ENCODE data around the gene VPS29. TPM values are rescaled to one million over a fixed set of nuclear protein-coding genes. Genes with fewer than 3 reads are reported as not detected.

Gene VPS29
- total RNA-seq, 2 experiments from 2014 or later, result 80.3 to 162 TPM

- no peaks in the 10 kb centered on the region for H3K9me3 ChIP-seq (ENCODE audit: low read length)
- H3K4me1 ChIP-seq (ENCODE audit: insufficient read depth, low read length, poor library complexity, severe bottlenecking), result peaks cover 22% of the 10 kb centered on the region
- H4K20me1 ChIP-seq (ENCODE audit: insufficient read depth, low read length), result no peaks in the 10 kb centered on the region
- TF ChIP-seq EZH2phosphoT487 (IDR thresholded peaks at IDR 0.05; ENCODE audit: borderline replicate concordance, low read depth, low read length), result no peak
- TF ChIP-seq, protein P1, sequence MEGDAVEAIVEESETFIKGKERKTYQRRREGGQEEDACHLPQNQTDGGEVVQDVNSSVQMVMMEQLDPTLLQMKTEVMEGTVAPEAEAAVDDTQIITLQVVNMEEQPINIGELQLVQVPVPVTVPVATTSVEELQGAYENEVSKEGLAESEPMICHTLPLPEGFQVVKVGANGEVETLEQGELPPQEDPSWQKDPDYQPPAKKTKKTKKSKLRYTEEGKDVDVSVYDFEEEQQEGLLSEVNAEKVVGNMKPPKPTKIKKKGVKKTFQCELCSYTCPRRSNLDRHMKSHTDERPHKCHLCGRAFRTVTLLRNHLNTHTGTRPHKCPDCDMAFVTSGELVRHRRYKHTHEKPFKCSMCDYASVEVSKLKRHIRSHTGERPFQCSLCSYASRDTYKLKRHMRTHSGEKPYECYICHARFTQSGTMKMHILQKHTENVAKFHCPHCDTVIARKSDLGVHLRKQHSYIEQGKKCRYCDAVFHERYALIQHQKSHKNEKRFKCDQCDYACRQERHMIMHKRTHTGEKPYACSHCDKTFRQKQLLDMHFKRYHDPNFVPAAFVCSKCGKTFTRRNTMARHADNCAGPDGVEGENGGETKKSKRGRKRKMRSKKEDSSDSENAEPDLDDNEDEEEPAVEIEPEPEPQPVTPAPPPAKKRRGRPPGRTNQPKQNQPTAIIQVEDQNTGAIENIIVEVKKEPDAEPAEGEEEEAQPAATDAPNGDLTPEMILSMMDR (conservative IDR thresholded peaks at IDR 0.05; ENCODE audit: low read length), result no peak
- peaks cover 85% of the 10 kb centered on the region for H3K36me3 ChIP-seq (ENCODE audit: insufficient read depth, low read length)
- no TSS peak for BruUV-seq (replicated peaks)
- intact Hi-C loops (cut with micrococcal nuclease; ENCODE audit: unreplicated experiment), result no loop called here
- H3K9me2 ChIP-seq (ENCODE audit: insufficient read depth, low read length), result no peaks in the 10 kb centered on the region
- no peak overlapping the region for H3K4me2 ChIP-seq (ENCODE audit: low read length)
- H3K79me2 ChIP-seq (ENCODE audit: insufficient read depth, low read depth, low read length), result peaks cover 15% of the 10 kb centered on the region; the same call in 1 of the 2 replicates
- no peak overlapping the region for H2AFZ ChIP-seq (ENCODE audit: low read length)
- no peak overlapping the region for H3K27ac ChIP-seq (ENCODE audit: low read depth, low read length, poor library complexity, severe bottlenecking)
- H3K4me3 ChIP-seq (ENCODE audit: low read depth, low read length, poor library complexity, severe bottlenecking), result no peak overlapping the region
- no peak for DNase-seq (ENCODE audit: low spot score)
- ChIA-PET POLR2A (interaction anchor here (0.5 to 1.1 kb wide), 3 partner anchors 54 to 353 kb away, joined by 3 read pairs; no protein-coding TSS in a partner anchor), CTCF (ENCODE audit: unreplicated experiment) (interaction anchor here (0.6 kb wide), 1 partner anchor 61 kb away, joined by 3 read pairs; no protein-coding TSS in a partner anchor)
Observed at GRCh38 chr12:110536834-110537604, 35.1 kb upstream of the VPS29 start.

DNA sequence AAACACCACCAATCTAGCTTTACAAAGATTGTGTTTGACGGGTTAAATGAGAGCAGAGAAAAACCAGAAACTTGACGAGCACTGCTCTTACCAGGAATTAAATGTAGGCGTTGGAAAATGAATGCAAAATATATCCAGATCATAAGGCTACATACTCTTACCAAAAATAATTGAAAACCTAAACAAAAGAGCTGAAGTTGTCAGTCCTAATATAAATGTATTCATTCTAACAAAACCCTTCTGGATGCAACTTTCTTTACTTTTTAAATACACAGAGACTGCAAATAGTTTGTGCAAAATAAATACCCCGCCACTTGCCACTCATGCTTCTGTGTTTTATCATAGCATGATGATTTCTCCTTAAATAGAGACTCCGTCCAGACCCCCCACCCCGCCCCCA is 32.9 kb upstream of the VPS29 start:
- CTCF ChIA-PET (ENCODE audit: unreplicated experiment), result interaction anchor here (1.0 kb wide), 1 partner anchor 18 kb away, joined by 3 read pairs; no protein-coding TSS in a partner anchor
- TF ChIP-seq, protein P1 (conservative IDR thresholded peaks at IDR 0.05; ENCODE audit: low read length), result no peak
- no peak for TF ChIP-seq EZH2phosphoT487 (IDR thresholded peaks at IDR 0.05; ENCODE audit: borderline replicate concordance, low read depth, low read length)
- H3K4me1 ChIP-seq (ENCODE audit: insufficient read depth, low read length, poor library complexity, severe bottlenecking), result peaks cover 40% of the 10 kb centered on the region
- H2AFZ ChIP-seq (ENCODE audit: low read length), result no peak overlapping the region
- H3K27ac ChIP-seq (ENCODE audit: low read depth, low read length, poor library complexity, severe bottlenecking), result no peak overlapping the region
- DNase-seq (ENCODE audit: low spot score), result no peak
- no peak overlapping the region for H3K4me2 ChIP-seq (ENCODE audit: low read length)
- no peaks in the 10 kb centered on the region for H3K9me2 ChIP-seq (ENCODE audit: insufficient read depth, low read length)
- H3K36me3 ChIP-seq (ENCODE audit: insufficient read depth, low read length), result peaks cover 99% of the 10 kb centered on the region
- BruUV-seq (replicated peaks), result no TSS peak
- intact Hi-C loops (cut with micrococcal nuclease; ENCODE audit: unreplicated experiment), result no loop called here
- H3K79me2 ChIP-seq (ENCODE audit: insufficient read depth, low read depth, low read length), result peaks cover 13% of the 10 kb centered on the region; the same call in 1 of the 2 replicates
- no peaks in the 10 kb centered on the region for H3K9me3 ChIP-seq (ENCODE audit: low read length)
- H4K20me1 ChIP-seq (ENCODE audit: insufficient read depth, low read length), result no peaks in the 10 kb centered on the region
- no peak overlapping the region for H3K4me3 ChIP-seq (ENCODE audit: low read depth, low read length, poor library complexity, severe bottlenecking)
- POLR2A ChIA-PET, result interaction anchor here (0.6 to 1.4 kb wide), 4 partner anchors 11 to 35 kb away, joined by 3 to 6 read pairs (median 4); no protein-coding TSS in a partner anchor

DNA sequence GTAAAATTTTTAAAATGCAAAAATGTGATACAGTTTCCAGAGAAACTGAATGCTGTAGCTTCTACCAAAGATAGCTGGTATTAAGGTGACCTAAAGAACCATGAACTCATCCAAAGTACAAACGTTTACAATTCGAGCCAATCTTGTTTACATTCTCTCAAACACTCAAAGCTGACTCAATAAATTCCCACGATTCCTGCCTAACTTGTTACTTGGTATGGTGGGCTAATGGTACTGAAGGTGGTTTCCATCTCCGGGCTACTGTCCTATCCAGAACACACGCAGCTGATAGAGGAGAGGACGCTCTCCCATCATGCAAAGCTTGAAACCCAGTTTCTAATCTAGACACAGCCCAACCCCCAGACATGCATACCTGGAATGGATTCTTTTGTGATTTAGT is 31.7 kb upstream of the VPS29 start:
- CTCF ChIA-PET (ENCODE audit: unreplicated experiment), result interaction anchor here (0.6 kb wide), 1 partner anchor 68 kb away, joined by 3 read pairs; no protein-coding TSS in a partner anchor

More for the DNA sequence above, 31.7 kb upstream of the VPS29 start:
- Histone ChIP-seq H3K9me3 (ENCODE audit: low read length) (no peaks in the 10 kb centered on the region), H3K4me1 (ENCODE audit: insufficient read depth, low read length, poor library complexity, severe bottlenecking) (peaks cover 35% of the 10 kb centered on the region), H3K27ac (ENCODE audit: low read depth, low read length, poor library complexity, severe bottlenecking) (no peak overlapping the region), H3K9me2 (ENCODE audit: insufficient read depth, low read length) (no peaks in the 10 kb centered on the region), H3K4me2 (ENCODE audit: low read length) (no peak overlapping the region), H3K36me3 (ENCODE audit: insufficient read depth, low read length) (peaks cover 91% of the 10 kb centered on the region), H4K20me1 (ENCODE audit: insufficient read depth, low read length) (no peaks in the 10 kb centered on the region), H3K4me3 (ENCODE audit: low read depth, low read length, poor library complexity, severe bottlenecking) (no peak overlapping the region), H3K79me2 (ENCODE audit: insufficient read depth, low read depth, low read length) (peaks cover 9% of the 10 kb centered on the region; the same call in 1 of the 2 replicates), H2AFZ (ENCODE audit: low read length) (no peak overlapping the region)
- intact Hi-C loops (cut with micrococcal nuclease; ENCODE audit: unreplicated experiment), result no loop called here
- BruUV-seq (replicated peaks), result TSS peak; percentile 14
- TF ChIP-seq, protein P1 (conservative IDR thresholded peaks at IDR 0.05; ENCODE audit: low read length), result no peak
- no peak for TF ChIP-seq EZH2phosphoT487 (IDR thresholded peaks at IDR 0.05; ENCODE audit: borderline replicate concordance, low read depth, low read length)
- POLR2A ChIA-PET, result interaction anchor here (0.6 to 2.8 kb wide), 6 partner anchors 14 to 523 kb away, joined by 3 to 18 read pairs (median 4); no protein-coding TSS in a partner anchor
- no peak for DNase-seq (ENCODE audit: low spot score)

Data from OCI-LY7 (cell line).